Small intestine (tissue), 16 donors: ENCODE data around the gene FBN2. TPM values are rescaled to one million over a fixed set of nuclear protein-coding genes. Genes with fewer than 3 reads are reported as not detected.

Experiments
- DNase-seq, 2 donors: peaks; one replicate each; pipeline versions ENCODE4 v3.0.0 to v3.0.0-alpha.2; 2013
- FAIRE-seq: peaks from 2 replicates; lab custom pipeline; 2012; peaks lifted over from hg19 to GRCh38; lab: Jason Lieb, UNC
- H3K27ac ChIP-seq, 3 donors: one replicate each; pipeline ENCODE4 v1.5.1; 2013; ENCODE audit warnings: low read length in 2 of 3, mild to moderate bottlenecking in 2 of 3, control low read depth in 1 of 3, inconsistent platforms in 1 of 3, low read depth in 1 of 3, moderate library complexity in 1 of 3
- H3K27me3 ChIP-seq, 3 donors: one replicate each; pipeline ENCODE4 v1.6.1; 2013; ENCODE audit warnings: low read length in 3 of 3, inconsistent platforms in 1 of 3; ENCODE audit not compliant: control insufficient read depth in 3 of 3, insufficient read depth in 3 of 3
- H3K36me3 ChIP-seq, 3 donors: one replicate each; pipeline ENCODE4 v1.6.1; 2013; ENCODE audit warnings: low read length in 3 of 3, inconsistent platforms in 1 of 3, low read depth in 1 of 3, mild to moderate bottlenecking in 1 of 3, moderate library complexity in 1 of 3; ENCODE audit not compliant: control insufficient read depth in 3 of 3, insufficient read depth in 2 of 3
- H3K4me1 ChIP-seq, 3 donors: one replicate each; pipeline ENCODE4 v1.6.1; 2013; ENCODE audit warnings: low read length in 2 of 3, inconsistent platforms in 1 of 3, low read depth in 1 of 3, mild to moderate bottlenecking in 1 of 3, moderate library complexity in 1 of 3; ENCODE audit not compliant: control insufficient read depth in 3 of 3, insufficient read depth in 2 of 3
- H3K4me3 ChIP-seq, 3 donors: one replicate each; pipeline ENCODE4 v1.5.1; 2013; ENCODE audit warnings: low read length in 3 of 3, control low read depth in 1 of 3, inconsistent platforms in 1 of 3, low read depth in 1 of 3, mild to moderate bottlenecking in 1 of 3, moderate library complexity in 1 of 3
- H3K9me3 ChIP-seq, 2 donors: one replicate each; pipeline ENCODE4 v1.6.1; 2013; ENCODE audit warnings: low read depth in 1 of 2, low read length in 1 of 2; ENCODE audit not compliant: control insufficient read depth in 2 of 2, insufficient read depth in 1 of 2
- WGBS, 3 donors: extraction: QIAGEN DNeasy Blood & Tissue Kit; methylation state at CpG; one replicate each; pipeline ENCODE4 v1.1.7; 2013; 5-methylcytosine and 5-hydroxymethylcytosine counted together
- long read RNA-seq, 10 donors: transcript quantifications; one replicate each; lab custom pipeline, GENCODE V29; 2026
- polyA plus RNA-seq, 4 donors: library from polyadenylated mRNA; stranded (reverse) in 3 of 4; unstranded in 1 of 4; fragments of 200-250 nt in 3 of 4; fragments of 120-200 nt in 1 of 4; gene quantifications; one replicate each; pipeline versions ENCODE4 v1.2.1 to v1.2.3, GENCODE V29; 2013
- donor health status: healthy with polysubstance abuse.
- donor health status: control.
- donor health status: control.
- donor health status: Bipolar disorder and iron deficiency.
- donor health status: healthy.

Gene FBN2
- polyA plus RNA-seq: 10 to 100 TPM in 1 of 4 donors, under 1 TPM in 2, not detected in 1; under 0.01 to 16.9 (median 0.21) TPM
- long read RNA-seq, donor 1, partial matches to known transcripts: 9 of 9 reads
- long read RNA-seq, donor 1, other reads (novel, unspliced or antisense): 0 of 9 reads
- long read RNA-seq, donor 2: 0 reads
- long read RNA-seq, donor 3: 0 reads
- long read RNA-seq, donor 4: 0 reads
- long read RNA-seq, donor 5: 0 reads
- long read RNA-seq, donor 6: 0 reads
- long read RNA-seq, donor 7, full-length matches to known transcripts: 5 of 23 reads
- long read RNA-seq, donor 7, partial matches to known transcripts: 12 of 23 reads
- long read RNA-seq, donor 7, other reads (novel, unspliced or antisense): 6 of 23 reads
- long read RNA-seq, donor 8, partial matches to known transcripts: 8 of 8 reads
- long read RNA-seq, donor 8, other reads (novel, unspliced or antisense): 0 of 8 reads
- long read RNA-seq, donor 9: 0 reads
- long read RNA-seq, donor 10, partial matches to known transcripts: 31 of 31 reads
- long read RNA-seq, donor 10, other reads (novel, unspliced or antisense): 0 of 31 reads

GRCh38 chr5:128538000-128538249 lies at the start of gene FBN2:
Gene FBN2 (minus strand): TSS chr5:128538245. CDS start chr5:128537603, 642 bp downstream.
- Histone ChIP-seq H3K27me3 (peaks cover 5 to 36% (median 11%) of the 10 kb centered on the region in 3 donors), H3K9me3 (no peaks in the 10 kb centered on the region), H3K4me1 (no peaks in the 10 kb centered on the region), H3K36me3 (no peaks in the 10 kb centered on the region), H3K4me3 (peak within 1 kb of the TSS; percentile 12 to 61 (median 21)), H3K27ac (peak within 1 kb of the TSS in 1 of 3 donors; percentile 62)
- DNase-seq (no peak), FAIRE-seq (no peak)
- 1 to 7% (median 4%) methylated on average over 25 to 26 of the region's 26 CpGs for WGBS, 3 donors

GRCh38 chr5:128587275-128587674 lies 49.2 kb upstream of the FBN2 start:
- no peak for DNase-seq
- Histone ChIP-seq H3K4me1 (no peaks in the 10 kb centered on the region), H3K27ac (no peak overlapping the region), H3K4me3 (no peak overlapping the region), H3K9me3 (no peaks in the 10 kb centered on the region), H3K27me3 (no peaks in the 10 kb centered on the region), H3K36me3 (no peaks in the 10 kb centered on the region)
- no peak for FAIRE-seq
- WGBS, 3 donors: 73 to 85% (median 85%) methylated on average over 2 of the region's 2 CpGs

GRCh38 chr5:128586848-128587247 lies 48.8 kb upstream of the FBN2 start:
- Histone ChIP-seq H3K9me3 (no peaks in the 10 kb centered on the region), H3K27me3 (no peaks in the 10 kb centered on the region), H3K36me3 (no peaks in the 10 kb centered on the region), H3K4me3 (no peak overlapping the region), H3K27ac (no peak overlapping the region), H3K4me1 (no peaks in the 10 kb centered on the region)
- WGBS, 3 donors: 44 to 47% (median 46%) methylated on average over 1 of the region's 1 CpG
- FAIRE-seq (no peak), DNase-seq (no peak)

GRCh38 chr5:128579639-128580038 lies 41.6 kb upstream of the FBN2 start:
- H3K27ac ChIP-seq: no peak overlapping the region
- H3K9me3 ChIP-seq: no peaks in the 10 kb centered on the region
- no peaks in the 10 kb centered on the region for H3K27me3 ChIP-seq
- no peak for FAIRE-seq
- no peak overlapping the region for H3K4me3 ChIP-seq
- H3K36me3 ChIP-seq: no peaks in the 10 kb centered on the region
- H3K4me1 ChIP-seq: no peaks in the 10 kb centered on the region
- WGBS, 3 donors: 63 to 76% (median 66%) methylated on average over 4 of the region's 4 CpGs
- DNase-seq: no peak

GRCh38 chr5:128579093-128579492 lies 41.0 kb upstream of the FBN2 start:
- no peak overlapping the region for H3K27ac ChIP-seq
- no peak overlapping the region for H3K4me3 ChIP-seq
- H3K4me1 ChIP-seq: no peaks in the 10 kb centered on the region
- no peaks in the 10 kb centered on the region for H3K36me3 ChIP-seq
- no peaks in the 10 kb centered on the region for H3K9me3 ChIP-seq
- FAIRE-seq (no peak), DNase-seq (no peak)
- no peaks in the 10 kb centered on the region for H3K27me3 ChIP-seq
- WGBS, 3 donors: 50 to 57% (median 57%) methylated on average over 3 of the region's 3 CpGs

DNA sequence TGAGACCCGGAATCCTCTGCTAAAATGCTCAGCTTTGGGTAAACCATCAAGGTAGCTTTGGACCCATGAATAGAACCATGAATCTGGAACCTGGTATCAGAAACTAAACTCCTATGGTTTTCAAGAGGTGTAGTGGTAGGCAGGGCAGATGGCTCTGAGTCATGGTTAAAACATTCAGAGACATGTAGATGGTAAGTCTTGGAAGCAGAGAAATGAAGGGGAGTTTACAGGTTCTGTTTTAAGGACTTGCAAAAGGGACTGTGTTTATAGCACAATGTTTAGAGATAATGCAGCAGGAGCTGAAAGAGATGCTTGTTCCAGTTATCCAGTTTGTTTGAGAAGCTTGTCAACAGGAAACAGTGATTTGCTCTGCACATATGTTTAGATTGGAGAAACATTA lies 36.0 kb upstream of the FBN2 start:
- FAIRE-seq: no peak
- no peaks in the 10 kb centered on the region for H3K27me3 ChIP-seq
- H3K36me3 ChIP-seq: no peaks in the 10 kb centered on the region
- H3K27ac ChIP-seq: no peak overlapping the region
- no peaks in the 10 kb centered on the region for H3K4me1 ChIP-seq
- no peak overlapping the region for H3K4me3 ChIP-seq
- DNase-seq: no peak
- 75 to 84% (median 78%) methylated on average over 1 of the region's 1 CpG for WGBS, 3 donors
- no peaks in the 10 kb centered on the region for H3K9me3 ChIP-seq

DNA sequence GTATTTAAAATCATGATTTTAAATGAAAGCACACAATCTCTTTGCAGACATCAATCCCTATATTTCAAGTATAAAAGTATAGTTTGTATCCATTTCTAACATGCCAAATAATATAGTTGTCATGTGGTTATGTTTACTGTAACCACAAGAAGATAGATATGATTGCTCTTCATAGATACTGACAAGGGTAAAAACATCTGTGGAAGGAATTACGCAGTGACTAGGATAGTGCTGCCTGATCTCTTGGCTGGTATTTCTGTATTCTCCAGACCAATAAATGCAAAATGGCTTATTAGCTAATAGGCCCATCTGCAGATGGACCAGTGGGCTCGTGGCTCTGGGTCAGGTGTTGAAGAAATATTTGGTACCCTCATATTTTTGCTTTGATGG lies 34.9 kb upstream of the FBN2 start:
- Histone ChIP-seq H3K27me3 (no peaks in the 10 kb centered on the region), H3K4me1 (no peaks in the 10 kb centered on the region), H3K36me3 (no peaks in the 10 kb centered on the region), H3K27ac (no peak overlapping the region), H3K9me3 (no peaks in the 10 kb centered on the region), H3K4me3 (no peak overlapping the region)
- 62 to 78% (median 74%) methylated on average over 2 of the region's 2 CpGs for WGBS, 3 donors
- DNase-seq: no peak
- no peak for FAIRE-seq

- DNase-seq: no peak
- H3K9me3 ChIP-seq: no peaks in the 10 kb centered on the region
- FAIRE-seq: no peak
Observed at GRCh38 chr5:128572051-128572929, 34.2 kb upstream of the FBN2 start.

More at GRCh38 chr5:128572051-128572929, 34.2 kb upstream of the FBN2 start:
- WGBS, 3 donors: 65 to 70% (median 65%) methylated on average over 4 of the region's 4 CpGs
- Histone ChIP-seq H3K27me3 (no peaks in the 10 kb centered on the region), H3K4me3 (no peak overlapping the region), H3K4me1 (no peaks in the 10 kb centered on the region), H3K36me3 (no peaks in the 10 kb centered on the region), H3K27ac (no peak overlapping the region)
